ENCODE measurements around the gene MSL2.
"Not testable (repeated sequence)": the region's sequence is repeated elsewhere in the genome, so short reads cannot be mapped to it uniquely, and the experiment has no call there.

MSL2 gene

DNA sequence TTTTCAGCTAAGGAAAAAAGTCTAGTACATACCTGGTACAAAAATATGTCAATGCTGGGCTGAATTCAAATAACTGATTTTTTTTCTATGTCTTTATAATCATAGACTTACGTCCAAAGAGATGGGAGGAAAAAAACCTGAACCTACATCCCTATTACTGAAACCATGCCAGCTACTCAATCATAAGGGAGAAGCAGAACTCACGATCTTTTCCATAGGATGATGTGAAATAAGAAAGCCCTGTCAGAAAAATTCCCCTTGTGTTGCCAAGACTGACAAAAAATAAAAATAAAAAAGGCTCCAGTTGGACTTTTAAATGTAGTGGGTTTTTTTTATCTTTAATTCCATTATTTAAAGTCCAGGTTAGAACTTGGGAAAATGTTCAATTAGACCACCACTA lies 3.3 kb downstream of the MSL2 start:
- no peak for DNase-seq

DNA sequence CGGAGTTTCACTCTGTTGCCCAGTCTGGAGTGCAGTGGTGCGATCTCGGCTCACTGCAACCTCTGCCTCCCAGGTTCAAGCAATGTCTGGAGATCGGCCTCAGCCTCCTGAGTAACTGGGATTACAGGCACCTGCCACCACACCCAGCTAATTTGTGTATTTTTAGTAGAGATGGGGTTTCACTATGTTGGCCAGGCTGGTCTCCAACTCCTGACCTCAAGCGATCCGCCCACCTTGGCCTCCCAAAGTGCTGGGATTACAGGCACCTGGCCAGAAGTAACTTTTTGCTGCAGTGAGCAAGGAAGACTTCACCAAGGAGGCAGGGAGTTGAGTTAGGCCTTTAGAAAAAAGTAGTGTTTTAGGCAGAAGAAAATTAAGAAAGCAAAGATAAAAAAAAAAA lies 3.9 kb downstream of the MSL2 start:
- DNase-seq, result not testable (repeated sequence)

DNA sequence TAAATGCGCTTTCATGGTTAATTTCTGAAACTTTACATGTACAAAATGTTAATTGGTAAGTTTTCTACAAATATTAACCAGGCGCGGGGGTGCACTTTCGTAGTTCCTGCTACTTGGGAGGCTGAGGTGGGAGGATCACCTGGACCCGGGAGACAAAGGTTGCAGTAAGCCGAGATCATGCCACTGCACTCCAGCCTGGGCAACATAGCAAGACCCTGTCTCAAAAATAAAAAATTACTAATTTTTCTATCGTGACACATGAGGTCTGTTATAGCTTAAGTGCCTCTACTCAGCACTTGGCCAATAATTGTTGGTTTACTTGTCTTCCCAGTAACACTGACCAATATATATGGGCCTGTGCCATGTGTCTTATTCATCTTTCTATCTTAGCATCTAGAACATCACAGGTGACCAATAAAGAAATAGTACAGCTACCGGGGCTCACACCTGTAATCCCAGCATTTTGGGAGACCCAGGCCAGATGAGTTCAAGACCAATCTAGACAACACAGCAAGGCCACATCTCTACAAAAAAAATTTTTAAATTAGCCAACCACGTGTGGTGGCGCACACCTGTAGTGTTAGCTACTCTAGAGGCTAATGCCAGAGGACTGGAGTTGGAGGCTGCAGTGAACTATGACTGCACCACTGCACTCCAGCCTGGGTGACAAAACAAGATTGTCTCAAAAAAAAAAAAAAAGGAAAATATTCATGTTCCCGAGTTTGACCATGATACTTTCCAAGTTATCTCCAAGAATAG lies 6.1 kb downstream of the MSL2 start:
- DNase-seq, result no peak

DNA sequence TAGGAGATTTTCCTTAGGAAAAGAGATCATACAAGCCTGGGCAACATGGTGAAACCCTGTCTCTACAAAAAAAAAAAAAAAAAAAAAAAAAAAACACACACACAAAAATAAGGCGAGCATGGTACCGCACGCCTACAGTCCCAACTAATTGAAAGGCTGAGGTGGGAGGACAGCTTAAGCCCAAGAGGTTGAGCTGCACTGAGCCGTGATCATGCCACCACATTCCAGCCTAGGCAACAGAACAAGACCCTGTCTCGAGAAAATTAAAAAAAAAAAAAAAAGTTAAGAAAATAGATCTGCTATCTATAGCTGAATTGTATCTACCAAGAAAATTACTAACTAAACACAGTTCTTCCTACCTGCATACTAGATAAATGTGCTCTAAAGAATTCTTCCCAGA lies 7.1 kb downstream of the MSL2 start:
- DNase-seq, result no peak

DNA sequence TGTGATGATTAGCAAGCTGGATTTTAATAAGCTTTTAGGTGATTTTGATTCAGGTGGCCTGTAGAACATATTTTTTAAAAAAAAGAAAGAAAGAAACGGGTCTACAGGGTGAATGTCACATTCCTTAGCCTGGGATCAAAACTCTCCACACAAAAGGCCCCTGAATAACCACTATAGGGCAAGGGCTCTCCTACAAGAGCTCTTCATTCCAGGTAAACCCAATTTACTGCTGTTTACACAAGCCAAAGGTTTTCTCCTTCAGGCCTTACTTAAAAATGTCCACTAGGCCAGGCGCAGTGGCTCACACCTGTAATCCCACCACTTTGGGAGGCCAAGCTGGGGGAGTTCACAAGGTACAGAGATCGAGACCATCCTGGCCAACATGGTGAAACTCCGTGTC lies 8.3 kb downstream of the MSL2 start:
- no peak for DNase-seq

DNA sequence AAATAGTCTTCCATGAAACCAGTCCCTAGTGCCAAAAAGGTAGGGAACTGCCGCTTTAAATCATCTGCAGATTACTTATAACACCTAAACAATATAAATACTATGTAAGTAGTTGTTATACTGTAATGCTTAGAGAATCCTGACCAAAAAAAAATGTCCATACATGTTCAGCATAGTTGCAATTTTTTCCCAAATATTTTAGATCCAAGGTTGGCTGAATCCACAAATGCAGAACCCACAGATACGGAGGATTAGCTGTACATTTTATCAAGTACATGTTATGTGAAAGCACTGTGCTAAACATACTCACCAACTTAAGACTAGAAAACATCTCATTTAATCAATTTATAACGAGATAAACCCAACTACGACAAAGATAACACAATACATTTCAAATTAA lies 9.3 kb downstream of the MSL2 start:
- DNase-seq, result no peak

DNA sequence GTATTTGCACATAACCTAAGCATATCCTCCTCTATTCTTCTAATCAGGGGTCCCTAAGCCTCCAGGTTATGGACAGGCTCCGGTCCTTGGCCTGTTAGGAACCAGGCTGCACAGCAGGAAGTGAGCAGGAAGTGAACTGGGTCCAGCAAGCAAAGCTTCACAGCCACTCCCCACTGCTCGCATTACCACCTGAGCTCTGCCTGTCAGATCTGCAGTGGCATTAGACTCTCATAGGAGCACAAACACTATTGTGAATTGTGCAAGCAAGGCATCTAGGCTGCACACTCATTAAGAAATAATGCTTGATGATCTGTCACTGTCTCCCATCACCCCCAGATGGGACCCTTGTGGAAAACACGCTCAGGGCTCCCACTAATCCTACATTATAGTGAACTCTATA lies 9.8 kb downstream of the MSL2 start:
- no peak for DNase-seq

DNA sequence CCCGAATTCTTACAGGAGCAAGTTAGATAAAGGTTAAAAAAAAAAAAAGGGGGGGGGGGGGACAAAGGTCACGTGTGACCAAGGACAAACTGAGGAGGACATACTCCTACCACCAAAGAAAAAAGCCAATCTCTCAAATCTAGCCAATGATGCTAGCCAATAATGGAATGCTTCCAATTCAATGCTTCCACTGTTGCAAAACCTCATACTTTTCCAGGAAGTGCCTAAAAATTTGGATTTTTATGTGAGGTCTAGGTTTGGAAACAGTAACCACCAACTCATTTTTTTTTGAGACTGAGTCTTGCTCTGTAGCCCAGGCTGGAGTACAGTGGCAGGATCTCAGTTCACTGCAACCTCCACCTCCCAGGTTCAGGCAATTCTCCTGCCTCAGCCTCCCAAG lies 11.4 kb downstream of the MSL2 start:
- DNase-seq, result no peak

DNA sequence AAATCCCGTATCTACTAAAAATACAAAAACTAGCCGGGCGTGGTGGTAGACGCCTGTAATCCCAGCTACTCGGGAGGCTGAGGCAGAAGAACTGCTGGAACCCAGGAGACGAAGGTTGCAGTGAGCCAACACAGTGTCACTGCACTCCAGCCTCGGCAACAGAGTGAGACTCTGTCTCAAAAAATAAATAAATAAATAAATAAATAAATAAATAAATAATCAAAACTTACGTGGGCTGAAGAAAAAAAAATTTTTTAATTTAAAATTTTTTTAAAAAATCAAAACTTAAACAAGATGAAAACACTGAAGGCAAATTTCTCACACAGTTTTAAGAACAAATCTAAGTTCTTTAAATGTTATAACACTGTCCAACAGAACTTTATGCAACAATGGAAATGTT lies 14.4 kb downstream of the MSL2 start:
- no peak for DNase-seq

DNA sequence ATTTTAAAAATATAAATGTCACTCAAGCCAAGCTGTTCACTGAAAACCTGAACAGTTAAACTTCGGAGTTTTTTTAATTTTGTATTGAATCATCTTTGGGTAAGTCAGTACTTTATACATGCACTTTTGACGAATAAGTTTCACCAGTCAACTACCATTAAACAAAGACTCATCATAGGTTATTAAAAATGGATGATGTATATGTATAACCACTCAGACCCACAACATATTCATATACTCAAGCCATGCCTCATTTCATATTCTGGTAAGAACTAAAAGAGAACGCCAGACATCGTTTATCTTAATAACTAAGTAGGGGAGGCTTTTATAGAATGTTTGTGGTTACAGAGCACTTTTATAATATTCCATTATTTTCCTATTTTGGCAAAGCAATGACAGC lies 18.3 kb downstream of the MSL2 start:
- no peak for DNase-seq

DNA sequence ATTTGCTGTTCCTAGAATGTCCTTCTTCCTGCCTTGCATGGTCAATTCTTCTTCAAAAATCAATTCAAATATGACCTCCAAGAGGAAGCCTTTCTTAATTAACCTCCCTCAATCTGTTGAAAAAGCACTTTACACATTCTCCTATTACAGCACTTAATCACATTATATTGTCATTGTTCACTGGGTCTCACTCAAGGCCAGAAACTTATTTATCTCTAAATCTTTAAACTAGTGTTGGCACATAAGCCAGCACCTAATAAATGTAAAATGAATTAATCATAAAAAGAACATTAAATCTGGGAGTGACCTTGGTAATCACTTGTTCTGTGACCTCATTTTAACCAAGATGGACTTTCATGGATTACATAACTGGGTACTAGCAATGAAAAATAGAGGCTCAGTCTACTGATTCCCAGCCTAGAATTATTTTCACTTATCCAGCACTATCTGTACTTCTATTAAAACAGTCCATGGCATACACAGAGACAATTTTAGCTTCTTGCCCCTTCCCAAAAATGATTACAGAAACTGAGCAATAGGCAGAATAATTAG lies 22.1 kb downstream of the MSL2 start:
- no peak for DNase-seq

DNA sequence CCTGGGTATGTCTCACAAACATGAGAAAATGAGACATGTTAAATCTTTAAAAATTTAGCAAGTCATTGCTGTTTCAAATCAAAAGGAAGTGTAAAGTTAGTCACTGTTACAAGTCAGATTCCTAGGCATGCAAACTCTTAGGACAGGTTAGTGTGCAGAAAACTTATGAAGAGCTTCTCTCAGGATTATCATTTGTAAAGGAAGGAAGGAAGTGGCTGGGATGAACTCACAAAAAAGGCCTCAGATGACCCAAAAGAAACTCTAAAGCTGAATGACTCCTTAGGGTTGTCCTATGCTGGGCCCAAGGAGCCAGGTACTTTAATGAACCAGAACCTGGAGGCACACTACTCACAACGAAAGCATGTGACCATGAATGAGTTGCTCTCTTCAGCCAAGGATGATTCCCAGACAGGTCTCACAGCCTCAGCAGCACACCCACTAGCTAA lies 25.0 kb downstream of the MSL2 start:
- DNase-seq, result no peak

DNA sequence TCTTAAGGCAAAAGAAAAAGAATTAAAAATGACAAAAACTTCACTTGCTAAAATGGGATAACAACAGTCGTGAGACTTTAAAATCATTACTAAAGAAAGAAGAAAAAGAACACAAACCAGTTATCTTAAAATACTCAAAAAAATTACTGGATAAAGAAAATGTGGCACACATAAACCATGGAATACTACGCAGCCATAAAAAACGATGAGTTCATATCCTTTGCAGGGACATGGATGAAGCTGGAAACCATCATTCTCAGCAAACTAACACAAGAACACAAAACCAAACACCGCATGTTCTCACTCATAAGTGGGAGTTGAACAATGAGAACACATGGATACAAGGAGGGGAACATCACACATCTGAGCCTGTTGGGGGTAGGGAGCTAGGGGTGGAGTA lies 27.9 kb downstream of the MSL2 start:
- DNase-seq, result not testable (repeated sequence)

DNA sequence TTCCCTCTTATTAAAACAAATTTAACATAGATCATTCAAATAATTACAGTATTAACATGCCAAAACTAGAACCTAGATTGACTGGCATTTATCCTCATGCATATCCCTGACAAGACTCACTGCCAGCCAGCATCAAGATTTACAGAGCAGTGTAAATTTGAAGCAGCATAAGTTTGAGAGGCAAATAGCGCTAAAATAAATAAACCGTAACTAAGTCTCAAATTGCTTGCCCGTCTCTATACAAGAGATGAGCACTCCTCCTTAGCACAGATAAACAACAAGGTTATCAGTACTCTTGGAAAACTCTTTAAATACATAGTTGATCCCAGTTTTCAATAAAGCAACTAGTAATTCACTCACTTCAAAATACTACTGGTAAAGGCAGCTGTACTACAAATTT lies 29.6 kb downstream of the MSL2 start:
- DNase-seq, result no peak

DNA sequence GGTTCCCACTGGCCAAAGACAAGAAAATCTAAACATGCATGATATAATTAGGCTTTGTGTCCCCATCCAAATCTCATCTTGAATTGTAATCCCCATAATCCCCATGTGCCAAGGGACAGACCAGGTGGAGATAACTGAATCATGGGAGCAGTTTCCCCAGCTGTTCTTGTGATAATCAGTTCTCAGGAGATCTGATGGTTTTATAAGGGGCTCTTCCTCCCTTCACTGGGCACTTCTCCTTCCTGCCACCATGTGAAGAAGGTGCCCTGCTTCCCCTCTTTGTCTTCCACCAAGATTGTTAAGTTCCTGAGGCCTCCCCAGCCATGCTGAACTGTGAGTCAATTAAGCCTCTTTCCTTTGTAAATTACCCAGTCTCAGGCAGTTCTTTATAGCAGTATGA lies 32.5 kb downstream of the MSL2 start:
- DNase-seq, result not testable (repeated sequence)

DNA sequence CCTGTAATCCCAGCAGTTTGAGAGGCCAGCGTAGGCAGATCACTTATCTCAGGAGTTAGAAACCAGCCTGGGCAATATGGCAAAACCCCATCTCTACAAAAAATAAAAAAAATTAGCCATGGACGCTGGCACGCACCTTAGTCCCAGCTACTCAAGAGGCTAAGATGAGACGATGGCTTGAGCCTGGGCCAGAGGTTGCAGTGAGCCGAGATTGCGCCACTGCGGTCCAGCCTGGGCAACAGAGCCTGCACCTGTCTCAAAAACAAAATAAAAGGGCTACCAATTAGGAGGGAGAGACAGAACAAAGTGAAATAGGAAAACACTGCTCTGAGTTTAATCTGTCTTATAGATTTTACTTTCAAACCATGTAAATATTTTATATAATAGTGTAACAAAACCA lies 33.8 kb downstream of the MSL2 start:
- DNase-seq, result no peak

DNA sequence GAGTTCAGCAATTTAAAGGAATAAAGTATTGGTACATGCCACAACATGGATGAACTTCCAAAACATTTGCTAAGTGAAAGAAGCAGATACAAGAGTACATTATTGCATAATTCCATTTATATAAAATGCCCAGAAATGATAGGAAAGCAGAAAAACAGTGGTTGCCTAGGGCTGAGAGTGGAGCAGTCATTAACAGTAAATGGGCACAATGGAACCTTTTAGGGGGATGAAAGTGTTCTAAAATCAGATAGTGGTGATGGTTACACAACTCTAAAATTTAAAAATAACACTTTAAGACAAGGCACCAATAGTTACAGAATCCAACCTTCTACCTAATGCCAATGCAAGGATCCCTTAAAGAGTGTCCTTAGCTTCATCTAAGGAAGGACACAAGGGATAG lies 34.6 kb downstream of the MSL2 start:
- no peak for DNase-seq

DNA sequence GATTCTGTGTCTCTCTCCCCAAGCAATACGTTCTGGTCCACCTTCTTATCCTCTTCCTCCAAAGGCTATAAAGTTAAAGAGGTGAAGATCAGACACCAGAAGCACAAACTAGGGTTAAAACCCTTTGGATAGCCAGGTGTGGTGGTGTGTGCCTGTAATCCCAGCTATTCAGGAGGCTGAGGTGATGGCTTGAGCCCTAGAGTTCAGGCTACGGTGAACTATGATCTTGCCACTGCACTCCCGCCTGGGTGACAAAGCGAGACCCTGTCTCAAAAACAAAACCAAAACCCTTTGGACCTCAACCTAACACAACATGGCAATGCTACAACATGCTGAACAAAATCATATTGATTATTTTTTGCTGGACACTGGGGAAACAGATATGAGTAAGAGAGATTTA lies 43.2 kb downstream of the MSL2 start:
- DNase-seq, result no peak

DNA sequence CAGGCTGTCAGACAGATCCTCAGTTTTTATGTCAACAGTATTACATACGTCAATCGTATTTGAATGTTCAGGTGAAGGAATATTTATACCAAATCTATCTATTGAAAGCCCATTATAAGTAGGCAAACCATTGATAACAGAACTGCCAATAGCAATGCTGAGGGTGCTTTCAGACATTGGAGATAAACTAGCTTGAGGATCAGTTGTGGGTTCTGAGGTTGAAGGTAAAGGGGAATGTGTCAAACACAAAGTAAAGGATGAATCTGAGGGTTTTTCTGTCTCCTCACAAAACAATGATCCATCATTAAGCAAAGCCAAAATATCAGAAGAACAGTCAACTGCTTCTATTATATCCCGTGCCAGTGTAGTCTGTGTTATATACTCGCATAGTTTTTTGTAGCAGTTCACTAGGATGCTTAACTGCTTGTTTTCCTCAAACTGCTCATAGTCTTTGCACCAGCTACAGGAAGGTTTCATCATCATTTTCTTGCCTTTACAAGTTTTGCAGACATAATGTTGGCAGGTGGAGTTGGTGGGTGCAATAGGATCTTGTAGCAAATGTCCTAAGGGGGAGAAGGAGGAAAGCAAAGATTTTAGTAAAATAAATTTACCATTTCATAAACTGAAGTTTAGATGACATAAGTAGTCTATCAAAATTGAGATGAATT lies 43.8 kb downstream of the MSL2 start:
- no peak for DNase-seq

DNA sequence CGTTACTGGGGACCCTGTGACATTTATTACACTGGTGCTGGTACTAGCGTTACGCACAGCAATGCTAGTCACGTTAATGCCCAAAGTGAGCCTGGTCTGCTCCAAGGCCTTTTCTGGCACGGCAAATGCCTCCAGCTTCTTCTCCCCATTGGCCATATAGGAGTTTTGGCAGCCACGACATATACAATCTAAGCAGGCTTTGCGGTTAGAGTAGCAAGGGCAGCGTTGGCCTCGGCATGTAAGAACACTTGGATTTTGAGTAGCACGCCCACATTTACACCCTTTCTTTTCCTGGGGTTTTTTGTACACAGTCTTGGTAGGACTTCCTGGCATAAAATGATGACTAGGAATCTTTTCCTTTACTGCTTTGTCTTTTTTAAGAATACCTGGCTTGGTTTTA lies 44.9 kb downstream of the MSL2 start:
- DNase-seq, result no peak

DNA sequence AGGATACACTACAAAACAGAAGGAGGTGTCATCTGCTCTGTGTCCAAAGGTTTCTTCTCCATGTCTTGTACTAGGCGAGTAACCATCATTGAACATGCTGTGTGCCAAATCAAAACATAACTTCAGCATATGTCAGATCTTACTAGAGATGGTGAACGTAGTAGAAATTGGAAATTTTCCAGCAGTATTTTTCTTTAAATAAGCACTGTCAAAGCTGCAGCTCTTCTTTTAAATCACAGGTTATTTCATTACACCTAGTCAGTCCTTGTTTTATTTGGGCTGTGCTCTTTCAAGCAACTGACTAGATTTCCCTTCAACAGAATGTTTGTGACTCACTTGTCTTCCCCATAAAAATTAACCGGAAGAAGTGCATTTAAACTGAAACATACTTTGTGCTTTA lies 46.5 kb downstream of the MSL2 start:
- no peak for DNase-seq

DNA sequence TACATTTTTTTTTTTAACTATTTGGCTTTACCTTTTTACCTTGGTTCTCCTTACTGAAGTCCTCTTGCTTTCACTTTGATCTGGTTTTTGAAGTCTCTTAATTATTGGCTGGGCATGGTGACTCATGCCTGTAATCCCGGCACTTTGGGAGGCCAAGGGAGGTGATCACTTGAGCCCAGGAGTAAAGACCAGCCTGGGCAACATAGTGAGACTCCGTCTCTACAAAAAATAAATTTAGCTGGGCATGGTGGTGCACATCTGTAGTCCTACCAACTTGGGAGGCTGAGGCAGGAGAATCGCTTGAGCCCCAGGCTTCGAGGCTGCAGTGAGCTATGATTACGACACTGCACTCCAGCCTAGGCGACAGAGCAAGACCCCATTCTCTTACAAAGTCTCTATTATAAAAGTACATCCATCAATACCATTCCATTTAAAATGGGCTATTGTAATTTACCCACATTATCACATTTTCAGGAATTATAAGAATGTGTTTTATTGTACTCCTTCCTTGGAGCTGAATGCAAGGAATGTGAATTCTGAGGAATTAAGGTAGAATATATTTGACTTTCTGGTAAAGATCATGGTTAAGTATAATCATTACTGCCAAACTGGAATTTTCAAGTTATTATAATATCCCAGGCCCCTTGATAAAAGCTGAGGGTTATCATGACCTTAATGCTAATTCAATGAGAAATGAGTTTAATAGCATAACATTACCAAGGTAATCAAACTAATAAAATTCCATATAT lies 49.0 kb downstream of the MSL2 start:
- no peak for DNase-seq

DNA sequence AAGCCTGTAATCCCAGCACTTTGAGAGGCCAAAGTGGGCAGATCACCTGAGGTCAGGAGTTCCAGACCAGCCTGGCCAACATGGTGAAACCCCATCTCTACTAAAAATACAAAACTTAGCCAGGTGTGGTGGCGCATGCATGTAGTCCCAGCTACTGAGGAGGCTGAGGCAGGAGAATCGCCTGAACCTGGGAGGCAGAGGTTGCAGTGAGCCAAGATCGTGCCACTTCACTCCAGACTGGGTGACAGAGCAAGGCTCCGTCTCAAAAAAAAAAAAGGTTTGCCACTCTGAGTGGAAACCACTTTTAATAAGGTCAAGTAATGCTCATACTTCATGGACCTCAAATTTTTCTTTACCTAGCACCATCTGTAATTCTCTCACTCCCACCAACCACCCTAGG lies 51.7 kb downstream of the MSL2 start:
- not testable (repeated sequence) for DNase-seq

DNA sequence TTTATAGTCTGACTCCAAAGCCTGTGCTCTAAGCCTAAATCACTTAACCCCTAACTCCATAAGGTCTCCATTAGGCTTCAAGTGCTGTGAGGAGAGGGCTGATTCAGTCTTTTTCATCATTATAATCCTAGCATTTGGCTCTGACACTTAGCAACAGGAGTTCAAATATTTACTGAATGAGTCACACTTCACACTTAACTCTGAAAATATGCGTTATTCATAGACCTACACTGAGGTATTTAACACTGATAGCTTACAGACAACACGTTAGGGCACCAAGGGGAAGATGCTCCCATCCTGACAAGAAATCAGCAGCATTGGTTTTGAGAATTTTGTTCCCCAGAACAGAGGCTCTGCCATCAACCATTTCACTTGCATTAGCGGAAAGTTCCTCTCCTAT lies 53.5 kb downstream of the MSL2 start:
- no peak for DNase-seq
